Endodermal cell (in vitro differentiated cells): ENCODE results near the gene PERCC1. TPM values are rescaled to one million over a fixed set of nuclear protein-coding genes. Genes with fewer than 3 reads are reported as not detected.

Experiments
- DNase-seq: peaks from one replicate; pipeline ENCODE4 v3.0.0-alpha.2; 2017
- H3K27ac ChIP-seq: 2 replicates; pipeline ENCODE4 v1.5.1; 2013; ENCODE audit warnings: mild to moderate bottlenecking, low read depth, low read length, moderate library complexity
- H3K27me3 ChIP-seq: 2 replicates; pipeline ENCODE4 v1.6.1; 2013; ENCODE audit warnings: mild to moderate bottlenecking, low read length, moderate library complexity; ENCODE audit not compliant: insufficient read depth, control insufficient read depth, poor library complexity, severe bottlenecking
- H3K36me3 ChIP-seq: 2 replicates; pipeline ENCODE4 v1.7.0; 2013; ENCODE audit warnings: mild to moderate bottlenecking, low read length, moderate library complexity; ENCODE audit not compliant: control insufficient read depth, insufficient read depth
- H3K4me1 ChIP-seq: one replicate; pipeline ENCODE4 v1.7.0; 2013; ENCODE audit warnings: low read length; ENCODE audit not compliant: control insufficient read depth, insufficient read depth
- H3K4me3 ChIP-seq: 2 replicates; pipeline ENCODE4 v1.5.1; 2013; ENCODE audit warnings: mild to moderate bottlenecking, low read length, moderate library complexity
- H3K9ac ChIP-seq: 2 replicates; pipeline ENCODE4 v1.6.1; 2013; ENCODE audit warnings: mild to moderate bottlenecking, low read length, moderate library complexity; ENCODE audit not compliant: poor library complexity, severe bottlenecking; ENCODE audit errors: extremely low read depth
- H3K9me3 ChIP-seq: 2 replicates; pipeline ENCODE4 v1.6.1; 2013; ENCODE audit warnings: mild to moderate bottlenecking, low read length, moderate library complexity; ENCODE audit not compliant: control insufficient read depth
- H3K27ac Mint-ChIP-seq: 2 replicates; pipeline ENCODE4 v1.8.0; 2020; ENCODE audit warnings: mixed read lengths
- H3K27me3 Mint-ChIP-seq: 2 replicates; pipeline ENCODE4 v1.8.0; 2021; ENCODE audit warnings: mild to moderate bottlenecking, mixed read lengths; ENCODE audit not compliant: insufficient read depth
- H3K36me3 Mint-ChIP-seq: 2 replicates; pipeline ENCODE4 v1.8.0; 2020; ENCODE audit warnings: low read depth, mixed read lengths
- H3K4me1 Mint-ChIP-seq: 2 replicates; pipeline ENCODE4 v1.8.0; 2020; ENCODE audit warnings: mixed read lengths
- H3K4me3 Mint-ChIP-seq: 2 replicates; pipeline ENCODE4 v1.8.0; 2020; ENCODE audit warnings: mild to moderate bottlenecking, moderate library complexity, mixed read lengths
- H3K9me3 Mint-ChIP-seq: 2 replicates; pipeline ENCODE4 v1.8.0; 2020; ENCODE audit warnings: mild to moderate bottlenecking, mixed read lengths
- CTCF ChIP-seq: fragments of 200-600 bp; sonication (generic); conservative IDR thresholded peaks from 2 replicates; pipeline ENCODE4 v1.5.0; 2021; ENCODE audit warnings: antibody characterized with exemption, mild to moderate bottlenecking
- WGBS, 2 experiments: methylation state at CpG; one replicate each; pipeline versions ENCODE4 v1.1.5 to v1.1.7; 2013; ENCODE audit warnings: missing lambda C conversion rate in 2 of 2, mixed read lengths in 1 of 2; ENCODE audit not compliant: insufficient coverage in 1 of 2, insufficient read length in 1 of 2; 5-methylcytosine and 5-hydroxymethylcytosine counted together
- total RNA-seq, 2 donors: library from RNA; stranded (reverse); fragmentation: NEBNext Ultra II Directional in 1 of 2; extraction: Animal tissue kit (Norgen Biotek cat#: 25700) in 1 of 2; gene quantifications; 2 replicates in 1 of 2; 3 replicates in 1 of 2; pipeline ENCODE4 v1.2.1, GENCODE V29; 2021

The PERCC1 gene
- total RNA-seq, 2 donors from 2014 or later = 0.51 to 0.79 TPM

GRCh38 chr16:1481906-1482835 lies 51.3 kb downstream of the PERCC1 start:
- H3K9me3 ChIP-seq = no peaks in the 10 kb centered on the region
- no peak overlapping the region for H3K4me3 ChIP-seq
- Mint-ChIP-seq H3K27ac (no peak overlapping the region), H3K27me3 (peaks cover 46% of the 10 kb centered on the region), H3K9me3 (peaks cover 26% of the 10 kb centered on the region), H3K4me3 (no peak overlapping the region), H3K4me1 (no peaks in the 10 kb centered on the region), H3K36me3 (no peaks in the 10 kb centered on the region)
- 82 to 90% methylated on average over 22 to 28 of the region's 28 CpGs for WGBS, 2 experiments
- no peak for DNase-seq
- no peak overlapping the region for H3K27ac ChIP-seq
- H3K4me1 ChIP-seq = no peaks in the 10 kb centered on the region
- no peak overlapping the region for H3K9ac ChIP-seq
- H3K36me3 ChIP-seq = no peaks in the 10 kb centered on the region
- no peak for TF ChIP-seq CTCF
- H3K27me3 ChIP-seq = peaks cover 7% of the 10 kb centered on the region

Other genes with a start within 250 kb of the PERCC1 start
- not detected for gene TPSG1, start 205.8 kb upstream of the PERCC1 start, total RNA-seq
- not detected for gene TPSB2, start 200.9 kb upstream of the PERCC1 start, total RNA-seq
- not detected for gene TPSAB1, start 190.4 kb upstream of the PERCC1 start, total RNA-seq
- gene TPSD1, start 175.0 kb upstream of the PERCC1 start, total RNA-seq = not detected
- gene UBE2I, start 121.4 kb upstream of the PERCC1 start, total RNA-seq = 100 to 1,000 TPM; 250 to 294 TPM
- gene BAIAP3, start 97.4 kb upstream of the PERCC1 start, total RNA-seq = 10 to 100 TPM; 25.0 to 43.5 TPM
- 10 to 100 TPM; 64.9 to 67.4 TPM for gene TSR3, start 79.2 kb upstream of the PERCC1 start, total RNA-seq
- gene GNPTG, start 79.1 kb upstream of the PERCC1 start, total RNA-seq = 10 to 100 TPM; 34.0 to 38.4 TPM
- gene UNKL, start 16.4 kb upstream of the PERCC1 start, total RNA-seq = 10 to 100 TPM; 46.4 to 48.3 TPM
- 10 to 100 TPM in 1 of 2 donors, 1 to 10 TPM in 1; 9.2 to 10.9 TPM for gene UQCC4, start 10.3 kb upstream of the PERCC1 start, total RNA-seq
- gene CCDC154, start 13.5 kb downstream of the PERCC1 start, total RNA-seq = 1 to 10 TPM; 1.9 to 2.2 TPM
- 10 to 100 TPM; 94.4 to 96.7 TPM for gene CLCN7, start 44.0 kb downstream of the PERCC1 start, total RNA-seq
- not detected for gene PTX4, start 57.9 kb downstream of the PERCC1 start, total RNA-seq
- gene TELO2, start 62.3 kb downstream of the PERCC1 start, total RNA-seq = 10 to 100 TPM; 85.0 to 91.7 TPM
- not detected for gene TMEM204, start 102.6 kb downstream of the PERCC1 start, total RNA-seq
- 10 to 100 TPM; 43.0 to 58.9 TPM for gene IFT140, start 181.0 kb downstream of the PERCC1 start, total RNA-seq
- 10 to 100 TPM; 29.2 to 40.0 TPM for gene CRAMP1, start 181.3 kb downstream of the PERCC1 start, total RNA-seq
- gene JPT2, start 247.2 kb downstream of the PERCC1 start, total RNA-seq = 100 to 1,000 TPM; 161 to 168 TPM